ENCODE data around the gene GAD1.
A peak's percentile ranks its signal among the peaks of the same experiment; 100 is the strongest.

GAD1 gene

DNA sequence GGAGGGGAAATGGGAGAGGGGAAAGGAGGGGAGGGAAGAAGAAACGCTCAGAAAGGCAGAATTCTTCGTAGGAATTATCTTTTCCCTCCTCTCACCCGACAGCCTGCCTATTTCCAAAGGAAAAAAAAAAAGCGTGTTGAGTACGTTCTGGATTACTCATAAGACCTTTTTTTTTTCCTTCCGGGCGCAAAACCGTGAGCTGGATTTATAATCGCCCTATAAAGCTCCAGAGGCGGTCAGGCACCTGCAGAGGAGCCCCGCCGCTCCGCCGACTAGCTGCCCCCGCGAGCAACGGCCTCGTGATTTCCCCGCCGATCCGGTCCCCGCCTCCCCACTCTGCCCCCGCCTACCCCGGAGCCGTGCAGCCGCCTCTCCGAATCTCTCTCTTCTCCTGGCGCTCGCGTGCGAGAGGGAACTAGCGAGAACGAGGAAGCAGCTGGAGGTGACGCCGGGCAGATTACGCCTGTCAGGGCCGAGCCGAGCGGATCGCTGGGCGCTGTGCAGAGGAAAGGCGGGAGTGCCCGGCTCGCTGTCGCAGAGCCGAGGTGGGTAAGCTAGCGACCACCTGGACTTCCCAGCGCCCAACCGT, at the start of gene GAD1:
GAD1 (plus strand) TSS at position 384 of the 589 bp plus-strand sequence. CDS start 1,705 bp downstream, outside the sequence.
- DNase-seq, result peak in 1 of 2 donors; percentile 56

DNA sequence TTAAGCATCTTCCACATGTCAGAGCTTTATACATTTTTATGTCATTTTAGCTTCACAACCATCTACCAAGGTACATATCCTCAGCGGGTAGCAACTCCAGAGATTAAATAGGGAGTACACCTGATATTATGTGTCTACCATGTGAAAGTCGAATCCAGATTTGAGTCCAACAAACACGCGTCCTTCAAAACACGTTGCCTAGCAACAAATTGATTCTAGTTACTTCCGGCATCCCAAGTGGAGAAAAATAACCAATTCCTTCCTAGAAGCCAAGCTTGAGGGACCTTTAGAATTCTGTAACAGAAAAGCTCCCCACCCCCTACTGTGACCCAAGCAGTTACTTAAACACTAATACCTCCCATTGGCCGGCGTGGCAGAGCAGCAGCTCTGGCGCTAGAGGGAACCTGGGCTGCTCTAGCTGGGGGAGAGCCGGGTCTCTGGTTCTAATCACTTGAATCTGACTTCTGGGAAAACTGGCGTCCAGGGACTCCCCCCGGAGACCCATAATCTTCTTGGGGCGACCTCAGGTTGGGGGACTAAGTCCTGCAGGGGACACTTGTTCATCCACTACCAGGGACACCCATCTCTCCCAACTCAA, 46.6 kb upstream of the GAD1 start, which contains the start of gene ERICH2:
ERICH2 (plus strand) TSS at position 371 of the 598 bp plus-strand sequence. CDS start 304 bp downstream, outside the sequence.
- peak; percentile 25 to 29 for DNase-seq

DNA sequence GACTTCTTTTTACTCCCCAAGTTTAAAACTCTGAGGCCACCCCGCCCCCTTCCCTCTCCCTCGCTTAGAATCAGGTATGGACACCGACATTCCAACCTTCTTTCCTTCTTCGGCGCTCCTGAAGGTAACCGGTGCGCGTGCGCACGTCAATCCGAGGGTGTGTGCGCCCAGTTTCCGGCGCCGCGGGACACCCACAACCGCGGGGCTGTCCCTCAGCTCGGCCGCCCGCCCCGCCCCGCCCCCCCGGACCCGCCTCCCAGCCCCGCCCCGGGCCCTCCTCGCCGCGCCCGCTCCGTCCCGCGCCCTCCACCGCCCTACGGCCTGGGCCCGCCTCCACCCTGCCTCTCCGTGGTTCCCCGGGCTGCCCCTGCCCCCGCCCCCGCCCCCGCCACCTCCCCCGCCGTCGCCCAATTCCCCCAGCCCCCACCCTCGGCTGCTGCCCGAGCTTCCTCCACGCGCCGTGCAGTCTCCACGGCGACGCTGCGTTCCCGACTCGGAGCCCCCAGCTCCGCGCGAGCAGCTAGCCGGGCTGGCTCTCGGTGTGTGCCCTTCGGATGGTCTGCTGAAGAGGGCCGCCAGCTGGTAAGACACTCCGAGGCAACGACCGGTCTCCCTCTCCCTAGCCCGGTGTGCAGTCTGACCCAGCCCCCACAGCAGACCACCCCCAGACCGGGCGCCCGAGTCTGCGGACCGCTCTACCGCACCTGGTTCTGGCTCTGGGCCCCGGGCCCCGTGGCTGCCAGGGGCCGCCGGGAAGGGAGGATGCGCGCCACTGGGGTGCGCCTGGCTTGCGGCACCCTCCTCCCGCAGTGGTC, 45.9 kb upstream of the GAD1 start:
- DNase-seq, result peak; percentile 46 to 62

DNA sequence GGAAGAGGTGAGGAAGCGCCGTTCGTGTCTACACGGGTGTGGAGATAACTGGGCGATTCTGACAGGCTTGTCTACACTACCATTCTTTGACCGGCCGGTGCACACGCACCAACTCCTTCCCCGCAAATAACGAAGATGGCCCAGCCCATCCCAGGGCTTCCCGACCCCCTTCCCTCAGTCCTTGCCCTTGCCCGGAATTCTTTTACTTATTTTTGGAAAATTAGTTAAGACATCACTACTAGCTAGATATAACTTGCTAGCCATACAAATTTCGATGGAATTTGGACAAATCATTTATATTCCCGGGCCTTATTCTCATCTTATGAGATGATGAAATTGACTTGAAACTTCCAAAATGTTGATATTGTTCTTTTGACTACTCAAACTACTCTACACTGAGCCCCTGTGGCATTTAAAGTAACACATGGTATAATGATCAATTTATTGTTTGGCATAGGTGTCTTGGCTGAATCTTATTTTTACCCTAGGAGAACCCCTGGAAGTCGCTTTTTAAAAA, 45.2 kb upstream of the GAD1 start:
- DNase-seq, result no peak

DNA sequence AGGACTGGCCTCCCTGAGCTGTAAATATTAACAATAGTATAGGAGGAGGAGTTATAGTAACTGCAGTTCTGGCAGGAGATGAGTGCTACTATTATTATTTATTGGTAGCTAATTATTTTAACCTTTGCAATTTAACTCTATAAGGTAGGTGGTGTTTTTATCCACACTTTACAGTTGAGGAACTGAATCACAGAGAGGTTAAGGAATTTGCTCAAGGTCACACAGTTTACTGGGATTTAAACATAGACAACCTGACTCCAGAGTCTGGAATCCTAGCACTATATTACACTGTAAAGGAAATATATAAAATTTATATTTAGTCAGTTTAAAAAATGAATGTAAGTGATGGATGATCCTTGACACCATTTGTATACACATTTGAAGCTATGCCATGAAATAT, 44.4 kb upstream of the GAD1 start:
- DNase-seq, result no peak

DNA sequence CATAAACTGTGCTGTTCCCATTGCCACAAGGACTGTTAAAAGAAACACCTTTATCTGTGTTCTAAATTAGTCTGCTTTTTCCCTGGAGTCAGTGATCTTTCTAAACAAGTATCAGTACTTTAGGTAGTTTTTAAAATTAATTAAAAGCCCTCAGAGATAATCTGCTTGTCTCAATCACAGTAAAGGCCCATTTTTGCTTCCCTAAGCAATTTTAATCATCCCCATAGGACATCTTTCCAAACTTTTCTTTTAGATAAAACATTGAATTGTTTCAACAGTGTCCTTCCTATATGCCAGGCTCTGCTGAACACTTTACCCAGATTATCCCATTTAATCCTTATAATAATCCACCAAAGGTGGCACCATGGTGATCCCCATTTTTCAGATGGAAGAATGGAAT, 42.6 kb upstream of the GAD1 start:
- no peak for DNase-seq

DNA sequence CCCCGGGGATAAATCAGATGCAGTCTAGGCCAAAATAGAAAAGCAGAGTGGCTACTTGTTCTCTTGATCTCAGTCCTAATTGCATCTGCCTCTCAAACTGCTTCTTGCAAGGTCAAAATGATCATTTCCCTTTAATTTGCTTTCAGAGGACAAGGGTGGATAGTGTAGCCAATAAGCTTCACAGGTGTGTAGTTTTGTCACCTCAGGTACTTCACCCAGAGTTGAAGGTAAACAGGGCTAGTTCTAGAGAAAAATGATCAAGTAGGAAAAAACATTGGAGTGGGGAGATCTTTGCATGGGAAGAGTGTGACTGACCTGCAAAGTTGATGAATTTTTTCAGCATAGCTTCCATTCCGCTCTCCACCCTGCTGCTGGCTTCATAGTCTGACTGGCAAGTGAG, 37.8 kb upstream of the GAD1 start:
- DNase-seq, result no peak

DNA sequence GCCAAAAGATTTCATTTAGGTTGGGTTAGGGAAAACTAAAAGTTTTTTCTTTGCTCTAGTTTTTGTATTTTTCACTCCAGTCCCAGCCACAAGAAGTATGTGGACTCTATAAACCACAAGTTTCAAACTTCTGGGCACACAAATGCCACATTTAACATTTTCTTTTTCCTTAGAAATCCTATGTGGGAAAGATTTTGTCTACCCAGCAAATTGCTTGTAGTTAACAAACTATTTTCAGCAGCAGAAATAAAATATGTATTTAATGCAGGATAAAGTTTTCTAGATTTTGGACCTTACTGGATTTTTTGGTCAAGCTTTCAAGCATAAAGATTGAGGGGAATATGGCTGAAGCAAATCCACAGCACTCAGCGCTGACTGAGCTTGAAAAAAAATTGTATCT, 37.4 kb upstream of the GAD1 start:
- no peak for DNase-seq

DNA sequence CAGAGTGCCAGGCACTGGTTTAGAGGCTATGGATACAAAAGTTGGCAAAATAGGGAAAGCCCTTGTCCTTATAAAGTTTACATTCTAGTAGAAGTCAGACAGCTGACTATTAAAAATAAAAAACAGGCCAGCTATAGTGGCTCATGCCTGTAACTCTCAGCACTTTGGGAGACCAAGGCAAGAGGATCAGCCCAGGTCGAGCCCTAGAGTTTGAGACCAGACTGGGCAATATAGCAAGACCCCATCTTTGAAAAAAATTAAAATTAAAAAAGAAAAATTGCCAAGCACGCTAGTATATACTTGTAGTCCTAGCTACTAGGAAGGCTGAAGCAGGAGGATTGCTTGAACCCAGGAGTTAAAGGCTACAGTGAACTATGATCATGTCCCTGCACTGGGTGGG, 34.0 kb upstream of the GAD1 start:
- DNase-seq, result no peak

DNA sequence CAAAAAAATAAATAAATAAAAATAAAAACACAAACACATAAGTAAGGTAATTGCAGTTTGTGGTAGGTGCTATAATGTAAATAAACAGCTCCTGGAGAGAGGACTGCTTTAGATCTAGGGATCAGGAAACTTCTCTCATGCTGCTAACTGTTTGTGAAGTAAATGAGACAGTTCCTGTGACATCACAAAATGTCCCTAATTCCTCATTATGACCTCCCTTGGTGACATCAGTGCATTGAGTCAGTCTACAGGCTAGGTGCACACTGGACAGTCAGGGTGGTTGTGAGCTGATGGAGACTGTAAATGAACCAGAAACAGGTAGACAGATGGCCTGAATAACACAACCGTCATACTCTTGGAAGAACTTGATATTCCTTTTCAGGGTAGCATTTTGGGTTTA, 33.1 kb upstream of the GAD1 start:
- DNase-seq, result no peak

DNA sequence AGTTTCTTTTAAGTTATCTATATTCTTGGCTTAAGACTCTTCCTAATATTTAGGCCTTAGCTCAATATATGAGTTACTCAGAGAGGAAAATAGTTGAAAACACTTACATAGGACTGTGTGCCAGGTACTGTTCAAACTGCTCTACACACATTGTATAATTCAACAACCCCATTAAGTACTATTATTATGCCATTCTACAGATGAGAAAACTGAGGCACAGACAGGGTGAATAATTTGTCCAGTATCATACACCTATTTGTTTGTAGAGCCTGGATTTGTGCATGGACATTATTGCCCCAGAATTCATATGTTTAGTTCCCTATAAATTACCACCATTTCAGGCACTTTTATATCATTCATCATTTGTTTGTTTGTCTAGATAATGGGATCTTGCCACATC, 17.7 kb upstream of the GAD1 start:
- no peak for DNase-seq

DNA sequence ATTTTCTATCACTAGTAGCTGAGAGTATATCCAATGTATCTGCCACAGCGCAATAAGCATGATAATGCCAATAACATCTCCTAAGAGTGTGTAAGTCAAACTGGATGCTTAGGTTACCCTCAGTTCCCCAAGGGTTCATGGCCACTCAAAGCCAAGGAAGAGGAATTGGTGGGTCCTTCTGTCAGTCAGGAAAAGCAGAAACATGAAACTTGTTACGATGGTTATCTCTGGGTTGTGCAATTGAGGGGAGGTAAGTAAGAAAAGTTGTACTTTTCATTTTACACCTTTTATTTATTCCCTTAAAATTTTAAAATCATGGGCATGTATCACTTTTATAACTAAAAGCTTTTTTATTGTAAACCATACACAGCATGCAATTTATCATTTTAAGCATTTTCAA, 10.1 kb upstream of the GAD1 start:
- no peak for DNase-seq

DNA sequence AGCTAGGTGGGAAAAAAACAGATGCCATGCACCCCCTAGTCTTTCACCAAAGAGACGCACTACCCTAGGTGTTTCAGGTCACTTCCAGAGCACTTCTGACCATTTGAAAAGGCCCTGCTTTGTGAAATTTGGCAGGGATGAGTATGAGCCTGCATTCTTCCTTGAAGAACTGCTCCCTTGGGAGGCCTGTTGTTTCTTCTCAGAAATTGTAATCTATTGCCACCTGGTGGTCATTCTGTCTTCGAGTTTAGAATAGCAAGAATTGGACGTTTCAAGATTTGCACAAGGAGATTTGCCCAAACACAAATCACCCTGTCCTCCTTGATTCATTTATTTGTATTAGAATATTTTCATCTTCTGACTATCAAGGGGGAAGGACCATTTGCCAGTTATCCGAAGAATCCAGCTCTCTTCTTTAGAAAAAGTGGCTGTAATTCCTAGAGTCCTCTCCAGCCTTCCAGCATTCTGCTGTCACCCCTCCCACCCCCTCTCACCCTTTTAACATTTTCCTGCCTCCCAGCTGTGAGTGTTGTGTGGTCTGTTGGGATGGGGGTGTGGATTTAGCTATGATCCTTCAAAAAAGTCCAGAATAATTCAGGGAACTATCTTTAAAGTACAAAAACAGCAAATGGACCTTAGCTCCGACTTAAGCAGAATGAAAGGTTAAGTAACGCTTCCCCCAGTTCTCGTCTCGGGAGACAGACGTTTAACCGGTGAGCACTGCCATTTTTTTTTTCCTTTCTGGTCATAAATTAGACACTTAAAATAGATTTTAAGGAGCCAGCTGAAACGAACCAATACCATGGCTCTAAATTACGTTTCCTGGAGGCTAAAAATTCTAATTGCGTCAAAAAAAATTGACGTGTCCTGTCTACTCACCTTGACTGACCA, 3.7 kb upstream of the GAD1 start:
- DNase-seq, result no peak

DNA sequence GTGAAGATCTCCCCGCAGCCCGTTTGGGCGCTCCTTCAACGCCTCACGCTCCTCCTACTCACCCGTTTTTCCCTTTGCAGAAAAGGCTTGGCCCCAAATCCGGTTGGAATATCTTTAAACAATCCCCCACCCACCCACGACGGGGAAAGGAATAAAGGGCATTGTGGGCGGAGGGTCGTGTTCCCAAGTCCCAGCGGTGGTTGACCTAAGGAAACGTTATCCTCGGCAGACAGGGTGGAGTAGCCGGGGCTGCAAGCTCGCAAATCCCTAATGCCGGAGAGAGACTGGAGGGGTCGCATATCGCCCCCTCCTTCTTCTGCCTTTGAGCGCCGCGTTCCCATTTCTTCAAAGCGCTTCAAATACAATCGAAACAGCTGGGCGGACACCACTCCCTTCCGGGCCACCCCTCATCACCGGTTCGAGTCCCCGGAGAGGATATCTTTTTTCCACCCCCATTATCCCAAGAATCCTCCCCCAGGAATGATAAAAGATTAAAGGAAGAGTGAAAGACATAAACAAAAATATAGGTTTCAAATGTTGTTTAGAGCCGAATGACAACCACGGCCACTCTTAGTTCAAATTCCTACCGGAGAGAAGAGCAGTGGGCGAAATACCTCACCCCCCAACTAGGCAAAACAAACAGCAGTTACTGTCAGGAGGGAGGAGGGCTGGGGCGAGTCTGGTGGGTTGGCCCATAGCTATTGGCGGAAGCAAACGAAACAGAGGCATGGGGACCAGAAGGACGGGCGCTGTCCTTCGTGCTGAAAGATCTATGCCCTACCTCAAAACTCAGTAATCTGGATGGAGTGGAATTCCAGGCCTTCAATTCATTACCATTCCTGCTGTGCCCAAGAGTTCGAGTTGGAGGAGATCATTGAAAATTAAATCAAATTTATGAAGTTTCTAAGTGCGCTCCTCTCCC, 2.8 kb upstream of the GAD1 start:
- no peak for DNase-seq

DNA sequence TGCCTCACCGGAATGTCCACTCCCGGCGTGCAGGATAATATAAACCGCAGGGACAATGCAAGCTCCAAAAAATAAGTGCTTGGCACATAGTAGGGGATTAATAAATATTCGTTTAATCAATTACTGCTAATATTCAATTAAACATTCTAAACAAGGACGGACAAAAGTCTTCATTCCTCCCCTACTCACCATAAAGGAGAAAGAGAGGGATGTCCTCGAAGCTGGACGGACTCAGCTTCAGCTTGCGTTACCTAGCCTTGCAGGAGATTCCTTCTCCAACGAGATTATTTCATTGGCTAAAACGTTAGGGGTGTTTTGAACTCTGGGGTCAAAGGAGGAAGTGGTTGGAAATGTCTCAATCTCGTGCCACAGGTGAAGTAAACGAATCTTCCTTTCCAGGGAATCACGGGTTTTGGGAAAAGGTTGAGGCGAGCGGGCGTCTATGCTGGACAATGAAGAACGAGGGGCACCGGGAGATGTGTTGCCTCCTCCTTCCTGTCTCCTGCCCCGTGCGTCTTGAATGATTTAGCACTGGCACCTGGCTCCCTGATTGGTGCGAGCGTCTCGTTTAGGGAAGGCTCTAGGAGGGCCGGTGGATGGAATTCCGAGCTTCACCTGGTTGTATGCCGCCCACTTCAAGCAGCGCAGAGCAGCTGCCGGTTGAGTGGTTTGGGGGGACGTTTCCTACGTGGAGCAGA, 2.0 kb upstream of the GAD1 start:
- DNase-seq, result no peak

DNA sequence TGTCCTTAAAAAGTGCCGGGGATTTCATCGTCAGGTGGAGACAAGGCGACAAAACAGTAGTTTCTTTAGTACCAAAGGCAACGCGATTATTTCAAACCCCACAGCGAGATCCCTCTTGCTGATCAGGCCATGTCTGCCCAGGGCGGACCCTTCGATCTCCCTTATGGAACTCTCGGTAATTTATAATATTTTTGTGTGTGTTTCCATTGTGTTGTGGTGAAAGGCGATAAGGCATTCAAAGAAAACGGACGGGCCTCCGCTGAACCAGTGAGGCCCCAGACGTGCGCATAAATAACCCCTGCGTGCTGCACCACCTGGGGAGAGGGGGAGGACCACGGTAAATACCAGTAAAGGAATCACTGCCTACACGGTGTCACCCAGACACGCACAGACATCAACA, 1.4 kb upstream of the GAD1 start:
- no peak for DNase-seq

DNA sequence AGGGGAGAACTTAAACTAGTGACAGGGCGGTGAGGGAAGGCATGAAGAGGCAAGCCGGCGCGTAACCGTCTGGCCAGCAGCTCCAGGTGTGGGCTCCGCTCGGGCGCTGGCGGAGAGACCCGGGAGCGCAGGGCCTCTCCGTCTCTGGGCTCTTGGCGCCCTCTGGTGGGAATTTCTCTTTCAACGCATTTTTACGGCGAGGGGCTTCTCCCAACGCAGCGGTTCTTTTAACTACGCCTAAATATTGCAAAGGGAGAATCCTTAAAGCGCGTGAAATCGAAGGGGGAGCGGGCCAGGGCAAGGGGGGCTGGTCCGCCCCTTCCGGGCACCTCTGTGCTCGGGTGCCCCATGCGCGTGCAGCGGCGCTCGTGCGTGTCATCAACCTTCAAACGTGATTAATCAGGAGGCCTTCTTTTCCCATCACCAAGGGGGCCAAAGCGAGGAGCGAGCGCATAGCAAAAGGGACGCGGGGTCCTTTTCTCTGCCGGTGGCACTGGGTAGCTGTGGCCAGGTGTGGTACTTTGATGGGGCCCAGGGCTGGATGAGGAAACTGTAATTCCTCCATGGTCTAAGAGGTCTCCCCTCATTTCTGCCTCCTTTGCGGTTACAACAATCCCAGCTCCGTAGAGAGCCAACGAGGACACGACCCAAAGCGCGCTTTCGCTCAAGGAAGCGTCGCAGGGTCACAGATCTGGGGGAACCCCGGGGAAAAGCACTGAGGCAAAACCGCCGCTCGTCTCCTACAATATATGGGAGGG, 762 bp upstream of the GAD1 start:
- peak; percentile 67 to 72 for DNase-seq

DNA sequence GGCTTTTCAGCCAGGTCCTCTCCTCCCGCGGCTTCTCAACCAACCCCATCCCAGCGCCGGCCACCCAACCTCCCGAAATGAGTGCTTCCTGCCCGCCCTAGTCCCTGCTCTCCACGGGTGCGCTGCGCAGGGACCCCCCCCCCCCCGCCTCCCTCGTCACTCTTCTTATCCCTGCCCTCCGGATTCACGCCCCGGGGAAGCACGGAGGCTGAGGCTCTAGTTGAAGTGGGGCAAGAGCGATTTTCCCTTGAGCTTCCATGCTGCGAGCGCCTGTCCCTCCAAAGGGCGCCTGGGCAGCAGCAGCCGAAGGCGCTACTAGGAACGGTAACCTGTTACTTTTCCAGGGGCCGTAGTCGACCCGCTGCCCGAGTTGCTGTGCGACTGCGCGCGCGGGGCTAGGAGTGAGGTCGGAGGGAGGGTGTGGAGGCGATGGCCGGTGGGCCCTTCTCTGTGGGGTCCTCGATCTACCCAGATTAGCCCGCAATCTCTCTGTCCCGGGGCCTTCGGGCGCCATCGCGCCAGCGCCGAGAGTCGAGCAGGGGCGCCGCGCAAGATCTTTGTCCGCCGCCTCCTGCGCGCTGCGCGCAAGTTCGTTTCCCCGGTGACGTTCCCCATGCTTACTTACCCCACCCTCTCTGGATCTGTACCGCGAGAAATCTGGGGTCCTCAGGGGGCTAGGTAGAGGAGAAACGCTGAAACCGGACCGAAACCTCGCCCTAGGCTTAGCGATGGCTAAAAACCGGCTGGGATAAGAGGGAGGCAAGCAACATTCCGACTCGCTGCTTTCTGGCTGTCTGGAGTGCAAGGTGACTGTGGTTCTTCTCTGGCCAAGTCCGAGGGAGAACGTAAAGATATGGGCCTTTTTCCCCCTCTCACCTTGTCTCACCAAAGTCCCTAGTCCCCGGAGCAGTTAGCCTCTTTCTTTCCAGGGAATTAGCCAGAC, 677 bp downstream of the GAD1 start:
- DNase-seq, result no peak
